Mesodermal cell (in vitro differentiated cells): ENCODE data around the gene COP1.

Source experiments
- H3K27ac ChIP-seq: 2 replicates; pipeline ENCODE4 v1.7.0; 2013; ENCODE audit warnings: mild to moderate bottlenecking, low read depth, low read length, moderate library complexity; ENCODE audit not compliant: severe bottlenecking
- H3K36me3 ChIP-seq: 2 replicates; pipeline ENCODE4 v1.7.1; 2013; ENCODE audit warnings: mild to moderate bottlenecking, low read length, moderate library complexity; ENCODE audit not compliant: control insufficient read depth, insufficient read depth
- H3K4me1 ChIP-seq: one replicate; pipeline ENCODE4 v1.7.1; 2013; ENCODE audit warnings: mild to moderate bottlenecking, low read length; ENCODE audit not compliant: insufficient read depth, control insufficient read depth, poor library complexity, severe bottlenecking
- H3K4me3 ChIP-seq: 2 replicates; pipeline ENCODE4 v1.7.0; 2013; ENCODE audit warnings: low read length, control low read depth, mild to moderate bottlenecking; ENCODE audit not compliant: insufficient read depth, poor library complexity, severe bottlenecking; ENCODE audit errors: extremely low read depth
- H3K9me3 ChIP-seq: 2 replicates; pipeline ENCODE4 v1.7.1; 2013; ENCODE audit warnings: mild to moderate bottlenecking, low read length, moderate library complexity; ENCODE audit not compliant: control insufficient read depth
- WGBS, 2 experiments: methylation state at CpG; one replicate each; pipeline ENCODE4 v1.1.5; 2013; ENCODE audit warnings: missing lambda C conversion rate in 2 of 2; ENCODE audit not compliant: insufficient coverage in 2 of 2; 5-methylcytosine and 5-hydroxymethylcytosine counted together

The COP1 gene

GRCh38 chr1:176134666-176135065, 72.4 kb downstream of the COP1 start:
- Histone ChIP-seq H3K4me1 (no peaks in the 10 kb centered on the region), H3K36me3 (peaks cover 5% of the 10 kb centered on the region), H3K27ac (no peak overlapping the region), H3K4me3 (no peak overlapping the region), H3K9me3 (no peaks in the 10 kb centered on the region)
- 92% methylated on average over 2 of the region's 2 CpGs; no CpG with 5 or more reads in 1 of the 2 experiments for WGBS, 2 experiments

- Histone ChIP-seq H3K36me3 (peaks cover 21% of the 10 kb centered on the region), H3K4me3 (no peak overlapping the region), H3K4me1 (no peaks in the 10 kb centered on the region), H3K27ac (no peak overlapping the region), H3K9me3 (no peaks in the 10 kb centered on the region)
- no CpG with 5 or more reads among the region's 4 CpGs for WGBS, 2 experiments
Observed at GRCh38 chr1:176122282-176122681, 84.8 kb downstream of the COP1 start.

- Histone ChIP-seq H3K36me3 (peaks cover 24% of the 10 kb centered on the region), H3K9me3 (no peaks in the 10 kb centered on the region), H3K27ac (no peak overlapping the region), H3K4me3 (no peak overlapping the region), H3K4me1 (no peaks in the 10 kb centered on the region)
- no CpG with 5 or more reads among the region's 1 CpG for WGBS, 2 experiments
Observed at GRCh38 chr1:176119549-176119948, 87.5 kb downstream of the COP1 start.

GRCh38 chr1:176118985-176119384, 88.1 kb downstream of the COP1 start:
- H3K36me3 ChIP-seq: peaks cover 28% of the 10 kb centered on the region

GRCh38 chr1:176111835-176112234, 95.3 kb downstream of the COP1 start:
- no peak overlapping the region for H3K4me3 ChIP-seq
- no CpG with 5 or more reads among the region's 1 CpG for WGBS, 2 experiments

More at GRCh38 chr1:176118985-176119384, 88.1 kb downstream of the COP1 start:
- no peaks in the 10 kb centered on the region for H3K4me1 ChIP-seq
- H3K4me3 ChIP-seq: no peak overlapping the region
- H3K9me3 ChIP-seq: no peaks in the 10 kb centered on the region
- no peak overlapping the region for H3K27ac ChIP-seq

GRCh38 chr1:176110203-176110602, 96.9 kb downstream of the COP1 start:
- H3K4me1 ChIP-seq: no peaks in the 10 kb centered on the region
- no peaks in the 10 kb centered on the region for H3K9me3 ChIP-seq
- no peak overlapping the region for H3K4me3 ChIP-seq
- H3K36me3 ChIP-seq: peaks cover 48% of the 10 kb centered on the region
- 100% methylated on average over 1 of the region's 1 CpG; no CpG with 5 or more reads in 1 of the 2 experiments for WGBS, 2 experiments
- H3K27ac ChIP-seq: no peak overlapping the region

More at GRCh38 chr1:176111835-176112234, 95.3 kb downstream of the COP1 start:
- H3K4me1 ChIP-seq: no peaks in the 10 kb centered on the region
- no peak overlapping the region for H3K27ac ChIP-seq
- H3K36me3 ChIP-seq: peaks cover 46% of the 10 kb centered on the region
- no peaks in the 10 kb centered on the region for H3K9me3 ChIP-seq

GRCh38 chr1:176102768-176103350, 104.2 kb downstream of the COP1 start:
- H3K4me3 ChIP-seq: no peak overlapping the region
- no CpG with 5 or more reads among the region's 1 CpG for WGBS, 2 experiments
- peaks cover 11% of the 10 kb centered on the region for H3K9me3 ChIP-seq
- no peak overlapping the region for H3K27ac ChIP-seq
- peaks cover 49% of the 10 kb centered on the region for H3K36me3 ChIP-seq
- H3K4me1 ChIP-seq: no peaks in the 10 kb centered on the region

- WGBS, 2 experiments: 93 to 100% methylated on average over 2 to 3 of the region's 5 CpGs
- Histone ChIP-seq H3K27ac (no peak overlapping the region), H3K9me3 (peaks cover 15% of the 10 kb centered on the region), H3K36me3 (peaks cover 56% of the 10 kb centered on the region), H3K4me1 (no peaks in the 10 kb centered on the region), H3K4me3 (no peak overlapping the region)
Observed at GRCh38 chr1:176101951-176102642, 105.0 kb downstream of the COP1 start.

GRCh38 chr1:176098560-176098959, 108.5 kb downstream of the COP1 start:
- 80% methylated on average over 1 of the region's 2 CpGs; no CpG with 5 or more reads in 1 of the 2 experiments for WGBS, 2 experiments
- Histone ChIP-seq H3K27ac (no peak overlapping the region), H3K36me3 (peaks cover 66% of the 10 kb centered on the region), H3K4me3 (no peak overlapping the region), H3K9me3 (peaks cover 15% of the 10 kb centered on the region), H3K4me1 (no peaks in the 10 kb centered on the region)

- H3K4me3 ChIP-seq: no peak overlapping the region
- no peaks in the 10 kb centered on the region for H3K4me1 ChIP-seq
- no peak overlapping the region for H3K27ac ChIP-seq
- peaks cover 15% of the 10 kb centered on the region for H3K9me3 ChIP-seq
- WGBS, 2 experiments: 94 to 100% methylated on average over 1 to 2 of the region's 3 CpGs
- peaks cover 61% of the 10 kb centered on the region for H3K36me3 ChIP-seq
Observed at GRCh38 chr1:176096015-176096414, 111.1 kb downstream of the COP1 start.

GRCh38 chr1:176090766-176091165, 116.3 kb downstream of the COP1 start:
- no peak overlapping the region for H3K27ac ChIP-seq
- H3K36me3 ChIP-seq: peaks cover 12% of the 10 kb centered on the region
- no peaks in the 10 kb centered on the region for H3K4me1 ChIP-seq
- WGBS, 2 experiments: no CpG with 5 or more reads among the region's 1 CpG
- H3K4me3 ChIP-seq: no peak overlapping the region
- H3K9me3 ChIP-seq: no peaks in the 10 kb centered on the region
